ENCODE measurements around the gene INPP5A. TPM values are rescaled to one million over a fixed set of nuclear protein-coding genes. Genes with fewer than 3 reads are reported as not detected.
"Not testable (repeated sequence)": the region's sequence is repeated elsewhere in the genome, so short reads cannot be mapped to it uniquely, and the experiment has no call there.

The INPP5A gene
- total RNA-seq, 2 donors from 2014 or later: 20.7 to 26.7 TPM

DNA sequence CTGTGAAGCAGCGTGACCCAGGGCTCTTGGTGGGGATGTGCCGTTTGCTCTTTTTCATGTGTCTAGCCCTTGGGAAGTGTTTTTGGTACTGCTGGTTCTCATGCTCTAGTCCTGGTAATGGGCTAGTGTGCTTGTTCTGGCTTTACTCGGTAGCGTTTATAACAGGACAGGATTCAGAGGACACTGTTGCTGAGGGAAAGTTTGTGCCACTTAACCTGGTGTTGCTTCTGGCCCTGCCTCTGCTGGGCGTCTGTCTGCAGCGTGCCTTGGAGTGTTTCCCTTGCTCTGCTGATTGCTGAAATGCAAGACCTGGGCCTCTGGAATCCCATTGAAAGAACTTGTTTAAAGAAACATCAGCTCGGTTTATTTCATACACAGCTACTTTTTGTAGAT lies 35.0 kb downstream of the INPP5A start:
- H3K9ac ChIP-seq (ENCODE audit: extremely low read depth, low read length, poor library complexity, severe bottlenecking): peak overlapping the region; percentile 12
- no peaks in the 10 kb centered on the region for H3K36me3 ChIP-seq (ENCODE audit: control insufficient read depth, insufficient read depth, low read length)
- peak overlapping the region; percentile 22 for H3K27ac ChIP-seq (ENCODE audit: low read depth, low read length)
- Mint-ChIP-seq H3K27ac (no peak overlapping the region), H3K36me3 (ENCODE audit: low read depth) (no peaks in the 10 kb centered on the region), H3K4me1 (no peaks in the 10 kb centered on the region), H3K27me3 (ENCODE audit: insufficient read depth) (peaks cover 1% of the 10 kb centered on the region), H3K4me3 (no peak overlapping the region), H3K9me3 (no peaks in the 10 kb centered on the region)
- no peak overlapping the region for H3K4me3 ChIP-seq (ENCODE audit: low read length)
- H3K9me3 ChIP-seq (ENCODE audit: control insufficient read depth, low read length): no peaks in the 10 kb centered on the region
- WGBS, 2 experiments (ENCODE audit: insufficient coverage in 1 of 2, insufficient read length in 1 of 2): 53 to 56% methylated on average over 4 to 7 of the region's 7 CpGs
- DNase-seq: peak; percentile 78
- no peaks in the 10 kb centered on the region for H3K27me3 ChIP-seq (ENCODE audit: control insufficient read depth, insufficient read depth, low read length, poor library complexity, severe bottlenecking)
- TF ChIP-seq, protein P1, sequence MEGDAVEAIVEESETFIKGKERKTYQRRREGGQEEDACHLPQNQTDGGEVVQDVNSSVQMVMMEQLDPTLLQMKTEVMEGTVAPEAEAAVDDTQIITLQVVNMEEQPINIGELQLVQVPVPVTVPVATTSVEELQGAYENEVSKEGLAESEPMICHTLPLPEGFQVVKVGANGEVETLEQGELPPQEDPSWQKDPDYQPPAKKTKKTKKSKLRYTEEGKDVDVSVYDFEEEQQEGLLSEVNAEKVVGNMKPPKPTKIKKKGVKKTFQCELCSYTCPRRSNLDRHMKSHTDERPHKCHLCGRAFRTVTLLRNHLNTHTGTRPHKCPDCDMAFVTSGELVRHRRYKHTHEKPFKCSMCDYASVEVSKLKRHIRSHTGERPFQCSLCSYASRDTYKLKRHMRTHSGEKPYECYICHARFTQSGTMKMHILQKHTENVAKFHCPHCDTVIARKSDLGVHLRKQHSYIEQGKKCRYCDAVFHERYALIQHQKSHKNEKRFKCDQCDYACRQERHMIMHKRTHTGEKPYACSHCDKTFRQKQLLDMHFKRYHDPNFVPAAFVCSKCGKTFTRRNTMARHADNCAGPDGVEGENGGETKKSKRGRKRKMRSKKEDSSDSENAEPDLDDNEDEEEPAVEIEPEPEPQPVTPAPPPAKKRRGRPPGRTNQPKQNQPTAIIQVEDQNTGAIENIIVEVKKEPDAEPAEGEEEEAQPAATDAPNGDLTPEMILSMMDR (conservative IDR thresholded peaks at IDR 0.05): no peak
- H3K4me1 ChIP-seq (ENCODE audit: control insufficient read depth, insufficient read depth, low read length): peaks cover 10% of the 10 kb centered on the region

DNA sequence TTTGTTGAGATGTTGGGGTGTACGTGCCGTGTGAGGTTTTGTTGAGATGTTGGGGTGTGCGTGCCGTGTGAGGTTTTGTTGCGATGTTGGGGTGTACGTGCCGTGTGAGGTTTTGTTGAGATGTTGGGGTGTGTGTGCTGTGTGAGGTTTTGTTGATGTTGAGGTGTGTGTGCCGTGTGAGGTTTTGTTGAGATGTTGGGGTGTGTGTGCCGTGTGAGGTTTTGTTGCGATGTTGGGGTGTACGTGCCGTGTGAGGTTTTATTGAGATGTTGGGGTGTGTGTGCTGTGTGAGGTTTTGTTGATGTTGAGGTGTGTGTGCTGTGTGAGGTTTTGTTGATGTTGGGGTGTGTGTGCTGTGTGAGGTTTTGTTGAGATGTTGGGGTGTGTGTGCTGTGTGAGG lies 35.4 kb downstream of the INPP5A start:
- H3K27ac ChIP-seq (ENCODE audit: low read depth, low read length); H3K4me1 ChIP-seq (ENCODE audit: control insufficient read depth, insufficient read depth, low read length); DNase-seq; H3K27me3 ChIP-seq (ENCODE audit: control insufficient read depth, insufficient read depth, low read length, poor library complexity, severe bottlenecking); H3K9me3 Mint-ChIP-seq; H3K27ac Mint-ChIP-seq; H3K36me3 ChIP-seq (ENCODE audit: control insufficient read depth, insufficient read depth, low read length); H3K27me3 Mint-ChIP-seq (ENCODE audit: insufficient read depth); H3K9ac ChIP-seq (ENCODE audit: extremely low read depth, low read length, poor library complexity, severe bottlenecking); H3K9me3 ChIP-seq (ENCODE audit: control insufficient read depth, low read length); H3K4me3 Mint-ChIP-seq; H3K4me3 ChIP-seq (ENCODE audit: low read length); H3K36me3 Mint-ChIP-seq (ENCODE audit: low read depth); H3K4me1 Mint-ChIP-seq: not testable (repeated sequence)
- 95 to 96% methylated on average over 7 to 12 of the region's 12 CpGs for WGBS, 2 experiments (ENCODE audit: insufficient coverage in 1 of 2, insufficient read length in 1 of 2)

- peaks cover 10% of the 10 kb centered on the region for H3K4me1 ChIP-seq (ENCODE audit: control insufficient read depth, insufficient read depth, low read length)
- DNase-seq: no peak
- Mint-ChIP-seq H3K27ac (no peak overlapping the region), H3K4me3 (no peak overlapping the region), H3K4me1 (no peaks in the 10 kb centered on the region), H3K27me3 (ENCODE audit: insufficient read depth) (peaks cover 1% of the 10 kb centered on the region), H3K9me3 (no peaks in the 10 kb centered on the region), H3K36me3 (ENCODE audit: low read depth) (no peaks in the 10 kb centered on the region)
- H3K9ac ChIP-seq (ENCODE audit: extremely low read depth, low read length, poor library complexity, severe bottlenecking): no peak overlapping the region
- H3K36me3 ChIP-seq (ENCODE audit: control insufficient read depth, insufficient read depth, low read length): no peaks in the 10 kb centered on the region
- H3K27me3 ChIP-seq (ENCODE audit: control insufficient read depth, insufficient read depth, low read length, poor library complexity, severe bottlenecking): no peaks in the 10 kb centered on the region
- TF ChIP-seq, protein P1 (conservative IDR thresholded peaks at IDR 0.05): no peak
- 87% methylated on average over 7 of the region's 8 CpGs; no CpG with 5 or more reads in 1 of the 2 experiments for WGBS, 2 experiments (ENCODE audit: insufficient coverage in 1 of 2, insufficient read length in 1 of 2)
- H3K4me3 ChIP-seq (ENCODE audit: low read length): no peak overlapping the region
- H3K9me3 ChIP-seq (ENCODE audit: control insufficient read depth, low read length): no peaks in the 10 kb centered on the region
- H3K27ac ChIP-seq (ENCODE audit: low read depth, low read length): no peak overlapping the region
These were observed 36.7 kb downstream of the INPP5A start for GRCh38 chr10:132574288-132574687.

GRCh38 chr10:132574783-132575319 lies 37.3 kb downstream of the INPP5A start:
- 82 to 83% methylated on average over 12 to 19 of the region's 19 CpGs for WGBS, 2 experiments (ENCODE audit: insufficient coverage in 1 of 2, insufficient read length in 1 of 2)
- Mint-ChIP-seq H3K27me3 (ENCODE audit: insufficient read depth) (peaks cover 1% of the 10 kb centered on the region), H3K4me3 (no peak overlapping the region), H3K4me1 (no peaks in the 10 kb centered on the region), H3K9me3 (no peaks in the 10 kb centered on the region), H3K36me3 (ENCODE audit: low read depth) (no peaks in the 10 kb centered on the region), H3K27ac (no peak overlapping the region)
- TF ChIP-seq, protein P1 (conservative IDR thresholded peaks at IDR 0.05): no peak
- H3K9ac ChIP-seq (ENCODE audit: extremely low read depth, low read length, poor library complexity, severe bottlenecking): no peak overlapping the region
- H3K9me3 ChIP-seq (ENCODE audit: control insufficient read depth, low read length): no peaks in the 10 kb centered on the region
- H3K4me1 ChIP-seq (ENCODE audit: control insufficient read depth, insufficient read depth, low read length): peaks cover 10% of the 10 kb centered on the region
- H3K27me3 ChIP-seq (ENCODE audit: control insufficient read depth, insufficient read depth, low read length, poor library complexity, severe bottlenecking): no peaks in the 10 kb centered on the region
- DNase-seq: peak; percentile 76
- H3K27ac ChIP-seq (ENCODE audit: low read depth, low read length): no peak overlapping the region
- no peaks in the 10 kb centered on the region for H3K36me3 ChIP-seq (ENCODE audit: control insufficient read depth, insufficient read depth, low read length)
- H3K4me3 ChIP-seq (ENCODE audit: low read length): no peak overlapping the region
